K562 (cell line): ENCODE results near the gene IRF1. TPM values are rescaled to one million over a fixed set of nuclear protein-coding genes. Genes with fewer than 3 reads are reported as not detected.

Experiments
- ATAC-seq: fragments of 200-7000 bp; cut with Tn5 transposase; 3 replicates; pipeline ENCODE4 v1.9.1; 2020; ENCODE audit warnings: moderate library complexity
- BruUV-seq: library from RNA; stranded (reverse); fragments of 400-500 nt; replicated peaks from 2 replicates; lab custom pipeline; 2021; lab: Mats Ljungman, UMichigan
- CTCF ChIA-PET: fragments of 300-600 bp; formaldehyde crosslinking; extraction: SDS; loops from one replicate; lab custom pipeline; 2021; ENCODE audit warnings: low intra/inter-chr PET ratio; lab: Yijun Ruan, JAX
- POLR2A ChIA-PET: fragments of 300-600, 350-650 bp; sonication (Branson Sonifier 250); formaldehyde crosslinking; extraction: SDS; loops from one replicate; lab custom pipeline; 2021; ENCODE audit warnings: antibody characterized with exemption, inconsistent platforms; lab: Yijun Ruan, JAX
- DNase-seq, 4 experiments: peaks; one replicate each; pipeline versions ENCODE4 v3.0.0 to v3.0.0-alpha.2; 2011 to 2018; ENCODE audit warnings: low spot score in 3 of 4, mixed read lengths in 3 of 4; ENCODE audit errors: extremely low read depth in 1 of 4
- FAIRE-seq: peaks from 2 replicates; lab custom pipeline; 2011; peaks lifted over from hg19 to GRCh38; lab: Jason Lieb, UNC
- H2AFZ ChIP-seq: 2 replicates; pipeline ENCODE4 v1.6.0; 2011; ENCODE audit warnings: low read depth, low read length, control low read depth, inconsistent platforms
- H3K27ac ChIP-seq: fragments of 200-600 bp; 3 replicates; pipeline ENCODE4 v1.8.0; 2011; ENCODE audit warnings: low read depth, mild to moderate bottlenecking, control low read depth, inconsistent platforms, low read length, moderate library complexity, mixed read lengths; ENCODE audit errors: extremely low read depth
- H3K27me3 ChIP-seq, 2 experiments: fragments of 300-600 bp in 1 of 2; 2 replicates in 1 of 2; 3 replicates in 1 of 2; pipeline versions ENCODE4 v1.6.0 to v1.8.0; 2011; ENCODE audit warnings: inconsistent platforms in 2 of 2, low read length in 2 of 2, mild to moderate bottlenecking in 1 of 2, mixed read lengths in 1 of 2, moderate library complexity in 1 of 2; ENCODE audit not compliant: control insufficient read depth in 2 of 2, insufficient read depth in 2 of 2
- H3K36me3 ChIP-seq: fragments of 300-600 bp; 3 replicates; pipeline ENCODE4 v1.8.0; 2011; ENCODE audit warnings: mild to moderate bottlenecking, low read length, inconsistent platforms; ENCODE audit not compliant: control insufficient read depth, insufficient read depth
- H3K4me1 ChIP-seq, 2 experiments: fragments of 200-600 bp in 1 of 2; replicated peaks in 1 of 2; 2 replicates in 1 of 2; 3 replicates in 1 of 2; pipeline versions ENCODE4 v1.5.1 to v1.8.0; 2011; ENCODE audit warnings: inconsistent platforms in 2 of 2, low read length in 2 of 2, mild to moderate bottlenecking in 1 of 2, mixed read lengths in 1 of 2, moderate library complexity in 1 of 2; ENCODE audit not compliant: control insufficient read depth in 2 of 2, insufficient read depth in 2 of 2
- H3K4me2 ChIP-seq: 2 replicates; pipeline ENCODE4 v1.6.1; 2011; ENCODE audit warnings: low read length, control low read depth, inconsistent platforms, mixed read lengths; ENCODE audit not compliant: insufficient read depth
- H3K4me3 ChIP-seq: fragments of 200-600 bp; sonication (generic), shearing (Covaris generic); 2 replicates; pipeline ENCODE4 v1.5.1; 2016; ENCODE audit warnings: control low read depth, inconsistent platforms
- H3K79me2 ChIP-seq: fragments of 200-600 bp; 3 replicates; pipeline ENCODE4 v1.8.0; 2011; ENCODE audit warnings: low read length, inconsistent platforms; ENCODE audit not compliant: control insufficient read depth, insufficient read depth
- H3K9ac ChIP-seq, 2 experiments: 2 replicates each; pipeline versions ENCODE4 v1.6.0 to v1.6.1; 2011; ENCODE audit warnings: low read depth in 2 of 2, low read length in 2 of 2, control low read depth in 1 of 2, inconsistent platforms in 1 of 2, mild to moderate bottlenecking in 1 of 2, mixed read lengths in 1 of 2; ENCODE audit not compliant: insufficient read depth in 1 of 2
- H3K9me1 ChIP-seq: one replicate; pipeline ENCODE4 v1.6.0; 2011; ENCODE audit warnings: inconsistent platforms, mild to moderate bottlenecking, low read length, moderate library complexity; ENCODE audit not compliant: control insufficient read depth, insufficient read depth
- H3K9me3 ChIP-seq: replicated peaks from 2 replicates; pipeline ENCODE4 v1.5.1; 2011; ENCODE audit warnings: low read depth, low read length, inconsistent platforms; ENCODE audit not compliant: control insufficient read depth, insufficient read depth
- H4K20me1 ChIP-seq: replicated peaks from 2 replicates; pipeline ENCODE4 v1.6.1; 2011; ENCODE audit warnings: low read length, inconsistent platforms, mixed read lengths; ENCODE audit not compliant: control insufficient read depth, insufficient read depth
- BACH1 ChIP-seq: fragments of 200-800 bp; sonication (Bioruptor generic); IDR thresholded peaks from 2 replicates; pipeline ENCODE4 v1.6.1; 2016; ENCODE audit warnings: missing genetic modification characterization, missing compliant biosample characterization
- CC2D1A ChIP-seq: fragments of 450-650 bp; IDR thresholded peaks from 2 replicates; pipeline ENCODE4 v1.6.1; 2017; ENCODE audit warnings: mild to moderate bottlenecking
- ETV1 ChIP-seq: fragments of 450-650 bp; conservative IDR thresholded peaks from 2 replicates; pipeline ENCODE4 v1.6.1; 2016; ENCODE audit warnings: missing genetic modification characterization, control low read depth, low read depth, missing compliant biosample characterization
- FOXM1 ChIP-seq, 2 experiments: fragments of 450-650 bp in 1 of 2; sonication (generic) in 1 of 2; formaldehyde crosslinking in 1 of 2; IDR thresholded peaks; 2 replicates each; pipeline versions ENCODE4 v1.6.1 to v1.9.0; 2017 to 2022; ENCODE audit warnings: low read depth in 2 of 2, mild to moderate bottlenecking in 2 of 2, missing genetic modification reagents in 1 of 2, moderate library complexity in 1 of 2
- HCFC1 ChIP-seq: IDR thresholded peaks from 2 replicates; pipeline ENCODE4 v1.6.1; 2012; ENCODE audit warnings: low read depth, low read length, improper control_type of control experiment
- HSF4 ChIP-seq: fragments of 250-450 bp; sonication (Bioruptor Pico); IDR thresholded peaks from 2 replicates; pipeline ENCODE4 v2.1.2; 2022; ENCODE audit warnings: mild to moderate bottlenecking, moderate library complexity, borderline replicate concordance
- KLF16 ChIP-seq: IDR thresholded peaks from 2 replicates; pipeline ENCODE4 v1.6.1; 2016; ENCODE audit warnings: antibody characterized with exemption
- MAFG ChIP-seq: fragments of 450-650 bp; conservative IDR thresholded peaks from 2 replicates; pipeline ENCODE4 v1.6.1; 2016; ENCODE audit warnings: missing genetic modification characterization, missing compliant biosample characterization
- MCM2 ChIP-seq: fragments of 450-650 bp; IDR thresholded peaks from 2 replicates; pipeline ENCODE4 v1.6.1; 2017; ENCODE audit warnings: low read depth, mild to moderate bottlenecking
- MYC ChIP-seq, 2 experiments: fragments of 250-450 bp in 1 of 2; sonication (Bioruptor Pico) in 1 of 2; IDR thresholded peaks; 2 replicates each; pipeline versions ENCODE4 v1.5.1 to v1.6.1; 2012 to 2021; ENCODE audit warnings: low read depth in 2 of 2, borderline replicate concordance in 1 of 2, improper control_type of control experiment in 1 of 2, low read length in 1 of 2, mild to moderate bottlenecking in 1 of 2, moderate library complexity in 1 of 2
- NCOA4 ChIP-seq: fragments of 450-650 bp; IDR thresholded peaks from 2 replicates; pipeline ENCODE4 v1.6.1; 2018; ENCODE audit warnings: mild to moderate bottlenecking; ENCODE audit not compliant: partially characterized antibody
- NFE2L1 ChIP-seq: fragments of 450-650 bp; IDR thresholded peaks from 2 replicates; pipeline ENCODE4 v1.6.1; 2016; ENCODE audit warnings: missing genetic modification characterization, low read depth, mild to moderate bottlenecking, missing compliant biosample characterization, moderate library complexity, borderline replicate concordance
- SAFB ChIP-seq: fragments of 200-400 bp; formaldehyde crosslinking; IDR thresholded peaks from 2 replicates; pipeline ENCODE4 v1.6.1; 2017; ENCODE audit warnings: low read depth, low read length, borderline replicate concordance
- ZKSCAN1 ChIP-seq: fragments of 150-350 bp; IDR thresholded peaks from 2 replicates; pipeline ENCODE4 v1.6.1; 2016; ENCODE audit warnings: low read depth, low read length
- ZNF121 ChIP-seq: sonication (generic); formaldehyde crosslinking; conservative IDR thresholded peaks from 2 replicates; pipeline ENCODE4 v1.8.0; 2022; ENCODE audit warnings: missing genetic modification reagents
- ZNF311 ChIP-seq: fragments of 250-450 bp; sonication (Bioruptor Pico); IDR thresholded peaks from 2 replicates; pipeline ENCODE4 v1.4.0; 2020; ENCODE audit warnings: mild to moderate bottlenecking, moderate library complexity
- ZNF431 ChIP-seq: sonication (generic); formaldehyde crosslinking; IDR thresholded peaks from 2 replicates; pipeline ENCODE4 v1.8.0; 2022; ENCODE audit warnings: mild to moderate bottlenecking, missing genetic modification reagents
- ZNF444 ChIP-seq: fragments of 250-450 bp; sonication (Bioruptor Pico); IDR thresholded peaks from 2 replicates; pipeline ENCODE4 v1.4.0; 2020; ENCODE audit warnings: mild to moderate bottlenecking, moderate library complexity
- ZNF507 ChIP-seq: conservative IDR thresholded peaks from 2 replicates; pipeline ENCODE4 v1.6.1; 2017; ENCODE audit warnings: missing genetic modification characterization, missing compliant biosample characterization
- ZNF77 ChIP-seq: fragments of 250-450 bp; sonication (Bioruptor Pico); IDR thresholded peaks from 2 replicates; pipeline ENCODE4 v1.5.0; 2020
- WGBS: fragments of 100-300 bp; shearing (Covaris generic); methylation state at CpG from one replicate; pipeline ENCODE4 v1.1.6; 2016; ENCODE audit warnings: low coverage, mixed read lengths; ENCODE audit not compliant: insufficient coverage; ENCODE audit errors: missing lambda C conversion rate; 5-methylcytosine and 5-hydroxymethylcytosine counted together
- in situ Hi-C: fragments of 300-500 bp; cut with MboI; formaldehyde crosslinking; loops from 4 replicates; pipeline ENCODE4 v1.15.0; 2018; ENCODE audit warnings: inconsistent platforms, mixed read lengths
- intact Hi-C: fragments of 100-400 bp; cut with micrococcal nuclease; formaldehyde crosslinking; loops from 2 replicates; pipeline ENCODE4 v1.14.2; 2022
- polyA plus RNA-seq, 8 experiments: library from polyadenylated mRNA; depleted of rRNA in 4 of 8; stranded (reverse) in 5 of 8; unstranded in 3 of 8; fragments of >200 nt; fragmentation: Nextera tagmentation in 2 of 8; fragmentation: Illumina TruSeq in 1 of 8; extraction: Ambion mirVana in 2 of 8; extraction: Trizol in 1 of 8; gene quantifications; 2 replicates each; pipeline versions ENCODE4 v1.2.1 to v1.2.3, GENCODE V29; 2011 to 2014; ENCODE audit warnings: inconsistent platforms in 1 of 8, missing spikeins in 1 of 8
- total RNA-seq, 7 experiments: library from RNA; depleted of rRNA in 6 of 7; stranded (reverse); fragments of >200 nt in 6 of 7; fragmentation: Illumina TruSeq in 2 of 7; extraction: Trizol in 2 of 7; gene quantifications; 2 replicates each; pipeline versions ENCODE4 v1.2.1 to v1.2.3, GENCODE V29; 2011 to 2021; ENCODE audit warnings: low replicate concordance in 1 of 7
- TF ChIP-seq, protein P1 (sequence below): IDR thresholded peaks from 2 replicates; pipeline ENCODE4 v1.6.1; 2014; ENCODE audit warnings: antibody characterized with exemption

The IRF1 gene
- total and polyA plus RNA-seq, 9 of the 15 experiments (the other 6 are each of a cell fraction or from before 2014, with no cell fraction given) = 1.1 to 12.3 (median 5.9) TPM

DNA sequence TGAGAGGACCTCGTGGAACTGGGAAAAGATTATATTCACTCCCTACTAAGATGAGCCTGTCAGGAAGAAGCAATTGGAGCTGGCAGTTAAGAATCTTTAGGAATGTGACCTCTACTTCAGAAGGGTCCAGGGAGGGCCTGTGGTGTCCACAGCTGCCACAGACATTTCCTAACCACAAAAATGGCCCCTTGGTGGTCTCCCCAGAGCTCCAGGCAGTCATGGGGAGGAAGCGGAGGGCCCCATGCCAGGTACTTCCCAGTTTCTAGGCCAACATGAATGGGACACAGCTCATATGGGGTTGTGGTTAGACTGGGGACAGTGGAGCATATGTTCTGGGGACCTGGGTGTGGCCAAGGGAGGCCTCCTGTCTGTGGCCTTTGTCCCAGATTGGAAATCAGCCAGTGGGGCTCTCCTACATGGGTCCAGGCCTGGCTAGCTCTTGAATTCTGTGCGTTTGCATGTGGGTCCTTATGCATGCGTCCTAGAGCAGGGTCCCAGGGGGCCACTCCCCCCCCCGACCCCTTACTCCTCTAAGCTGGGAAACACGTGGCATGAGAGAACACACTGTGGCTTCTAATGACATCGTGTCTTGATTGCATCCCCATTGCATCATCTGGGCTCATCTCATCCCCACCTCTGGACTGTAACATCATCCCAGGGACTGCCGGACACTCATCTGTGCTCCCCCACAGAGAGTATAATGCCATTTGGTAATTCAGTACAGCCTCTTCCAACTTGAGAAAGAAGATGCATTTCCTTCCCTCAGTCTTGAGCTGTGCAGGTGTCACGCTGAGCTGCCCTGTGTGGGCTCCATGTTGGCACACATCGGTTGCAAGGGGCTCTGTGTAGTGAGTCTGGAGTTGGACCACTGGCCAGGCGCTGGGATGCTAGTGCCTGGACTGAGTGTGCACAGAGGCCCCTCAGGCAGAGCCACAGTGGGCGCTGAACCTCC is 31.3 kb downstream of the IRF1 start:
- no peaks in the 10 kb centered on the region for H3K9me3 ChIP-seq
- intact Hi-C loops (loop anchor here (2.0 kb wide), 2 partner anchors 33 to 35 kb away; no protein-coding TSS in a partner anchor), in situ Hi-C loops (loop anchor here (5.0 kb wide), 1 partner anchor 37 kb away; no protein-coding TSS in a partner anchor)
- ATAC-seq (peak; percentile 83), FAIRE-seq (no peak), DNase-seq (peak; percentile 34 to 64 (median 49))
- peak overlapping the region; percentile 22 for H2AFZ ChIP-seq
- ChIA-PET POLR2A (interaction anchor here (0.6 to 4.5 kb wide), 12 partner anchors 8 to 832 kb away, joined by 3 to 25 read pairs (median 4); partner anchors contain the start of genes IRF1 and RAD50), CTCF (interaction anchor here (0.6 kb wide), 1 partner anchor 36 kb away, joined by 3 read pairs; no protein-coding TSS in a partner anchor)
- H3K4me2 ChIP-seq = peak overlapping the region; percentile 46; the same call in 1 of the 2 replicates
- H3K4me3 ChIP-seq = no peak overlapping the region
- H4K20me1 ChIP-seq = no peaks in the 10 kb centered on the region
- H3K9me1 ChIP-seq = no peaks in the 10 kb centered on the region
- H3K9ac ChIP-seq = peak overlapping the region; percentile 29 to 33; a peak in 2 of 4 replicates
- peak overlapping the region; percentile 55; the same call in 2 of the 3 replicates for H3K27ac ChIP-seq
- BruUV-seq = no TSS peak
- WGBS = 30% methylated on average over 12 of the region's 12 CpGs
- no peaks in the 10 kb centered on the region for H3K36me3 ChIP-seq
- no peaks in the 10 kb centered on the region for H3K79me2 ChIP-seq
- H3K4me1 ChIP-seq = peaks cover 19 to 42% of the 10 kb centered on the region in 2 experiments
- H3K27me3 ChIP-seq = no peaks in the 10 kb centered on the region
- peak; percentile 91 for TF ChIP-seq BACH1 (tag)
- TF ChIP-seq FOXM1 (IDR thresholded peaks at IDR 0.05; ENCODE audit: low read depth) = no peak
- no peak for TF ChIP-seq FOXM1 (CRISPR knock-in tag; IDR thresholded peaks at IDR 0.05; ENCODE audit: low read depth)
- peak; percentile 88 for TF ChIP-seq ETV1
- peak; percentile 90; the same call in 1 of the 2 replicates for TF ChIP-seq HSF4
- peak; percentile 99 for TF ChIP-seq MYC (IDR thresholded peaks at IDR 0.05; ENCODE audit: low read depth, low read length)
- peak; percentile 98 for TF ChIP-seq MYC (CRISPR knock-in tag; IDR thresholded peaks at IDR 0.05; ENCODE audit: borderline replicate concordance, low read depth)
- no peak for TF ChIP-seq MCM2
- TF ChIP-seq ZKSCAN1 = no peak
- TF ChIP-seq KLF16 = no peak
- peak; percentile 93 for TF ChIP-seq ZNF311 (CRISPR knock-in tag)
- TF ChIP-seq ZNF444 = no peak
- no peak for TF ChIP-seq SAFB
- no peak for TF ChIP-seq CC2D1A
- peak; percentile 43; the same call in 1 of the 2 replicates for TF ChIP-seq NFE2L1 (tag)
- peak; percentile 19; the same call in 1 of the 2 replicates for TF ChIP-seq MAFG (tag)
- TF ChIP-seq, protein P1, sequence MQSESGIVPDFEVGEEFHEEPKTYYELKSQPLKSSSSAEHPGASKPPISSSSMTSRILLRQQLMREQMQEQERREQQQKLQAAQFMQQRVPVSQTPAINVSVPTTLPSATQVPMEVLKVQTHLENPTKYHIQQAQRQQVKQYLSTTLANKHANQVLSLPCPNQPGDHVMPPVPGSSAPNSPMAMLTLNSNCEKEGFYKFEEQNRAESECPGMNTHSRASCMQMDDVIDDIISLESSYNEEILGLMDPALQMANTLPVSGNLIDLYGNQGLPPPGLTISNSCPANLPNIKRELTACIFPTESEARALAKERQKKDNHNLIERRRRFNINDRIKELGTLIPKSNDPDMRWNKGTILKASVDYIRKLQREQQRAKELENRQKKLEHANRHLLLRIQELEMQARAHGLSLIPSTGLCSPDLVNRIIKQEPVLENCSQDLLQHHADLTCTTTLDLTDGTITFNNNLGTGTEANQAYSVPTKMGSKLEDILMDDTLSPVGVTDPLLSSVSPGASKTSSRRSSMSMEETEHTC = 0 out of 2 replicates have a peak, but pooled peaks have one; percentile 13
- TF ChIP-seq ZNF507 (tag) = no peak
- TF ChIP-seq ZNF431 (CRISPR knock-in tag) = no peak
- no peak for TF ChIP-seq ZNF121 (CRISPR knock-in tag)
- TF ChIP-seq ZNF77 = no peak
- TF ChIP-seq NCOA4 = no peak
- no peak for TF ChIP-seq HCFC1
